IPS-18c (cell line): Measurements from ENCODE around the gene STRA8.
A peak's percentile ranks its signal among the peaks of the same experiment; 100 is the strongest.
"Not testable (repeated sequence)": the region's sequence is repeated elsewhere in the genome, so short reads cannot be mapped to it uniquely, and the experiment has no call there.

ENCODE experiments used
- H3K4me3 ChIP-seq: 2 replicates; pipeline ENCODE4 v1.7.0; 2013; ENCODE audit warnings: low read depth, mild to moderate bottlenecking, low read length, moderate library complexity; ENCODE audit not compliant: insufficient read depth
- H3K9me3 ChIP-seq: one replicate; pipeline ENCODE4 v1.6.1; 2013; ENCODE audit warnings: mild to moderate bottlenecking, low read length, moderate library complexity; ENCODE audit not compliant: control insufficient read depth, insufficient read depth

The STRA8 gene

GRCh38 chr7:135199439-135199838 is 34.2 kb upstream of the STRA8 start:
- H3K9me3 ChIP-seq = no peaks in the 10 kb centered on the region
- no peak overlapping the region for H3K4me3 ChIP-seq

DNA sequence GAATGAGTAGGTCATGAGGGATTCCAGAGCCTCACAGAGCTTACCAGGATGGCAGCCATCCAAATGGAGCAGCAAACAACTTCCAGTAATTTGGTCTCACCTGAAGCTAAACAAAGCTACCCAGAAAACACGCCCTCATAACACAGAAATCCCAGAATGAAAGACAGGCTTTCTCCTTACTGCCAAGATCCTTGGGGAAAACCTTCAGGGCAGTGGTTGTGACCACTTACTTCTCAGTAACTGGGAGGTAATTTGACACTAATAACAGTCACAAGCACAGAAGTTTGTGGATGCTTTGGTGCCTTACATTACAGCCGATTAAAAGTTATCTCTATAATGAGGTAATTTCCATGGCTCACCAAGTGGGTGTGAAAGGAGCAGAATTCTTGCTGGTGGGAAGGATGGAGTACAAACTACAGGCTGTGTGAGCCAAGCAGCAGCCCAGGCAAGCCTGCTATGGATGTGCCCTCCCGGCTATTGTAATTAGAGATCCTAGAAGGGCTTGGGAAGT is 32.8 kb upstream of the STRA8 start:
- Histone ChIP-seq H3K9me3 (no peaks in the 10 kb centered on the region), H3K4me3 (no peak overlapping the region)

DNA sequence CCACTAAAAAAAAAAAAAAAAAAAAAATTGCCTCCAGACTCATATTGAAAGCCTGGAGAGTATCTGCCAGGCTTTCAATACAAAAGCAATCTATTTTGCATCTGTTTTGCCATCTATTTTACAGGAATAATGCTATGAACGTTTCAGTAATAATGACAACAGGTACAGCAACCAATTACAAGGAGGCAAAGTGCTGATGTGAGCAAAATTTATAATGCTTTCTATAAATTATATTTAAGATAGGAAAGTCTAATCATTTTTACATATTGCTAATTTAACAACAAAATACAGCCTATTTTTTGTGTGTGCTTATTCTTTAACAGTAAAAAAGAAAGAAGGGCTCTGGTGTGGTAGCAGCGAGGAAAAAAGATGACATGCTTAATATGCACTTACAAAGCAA is 32.3 kb upstream of the STRA8 start:
- no peaks in the 10 kb centered on the region for H3K9me3 ChIP-seq
- H3K4me3 ChIP-seq = no peak overlapping the region

DNA sequence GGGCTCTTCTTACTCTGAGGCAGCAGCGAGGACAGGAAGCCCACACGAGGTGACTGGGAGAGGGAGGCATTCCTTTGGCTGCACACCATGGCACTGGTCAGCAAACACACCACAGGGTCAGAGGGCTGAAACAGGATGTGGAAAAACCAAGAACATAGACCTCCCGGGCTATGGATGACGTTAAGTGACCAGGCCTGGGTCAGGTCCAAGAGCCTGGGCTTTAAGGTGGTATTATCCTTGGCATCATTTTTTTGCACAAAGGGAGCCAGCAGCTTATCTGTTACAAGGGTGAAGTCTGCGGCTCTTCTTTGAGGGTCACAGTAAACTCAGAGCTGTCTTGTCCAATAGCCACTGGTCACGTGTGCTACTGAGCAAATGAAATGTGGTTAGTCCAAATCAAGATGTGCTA is 29.3 kb upstream of the STRA8 start:
- no peak overlapping the region for H3K4me3 ChIP-seq
- no peaks in the 10 kb centered on the region for H3K9me3 ChIP-seq

- no peaks in the 10 kb centered on the region for H3K9me3 ChIP-seq
- no peak overlapping the region for H3K4me3 ChIP-seq
These were observed 28.8 kb upstream of the STRA8 start for GRCh38 chr7:135204876-135205275.

GRCh38 chr7:135205850-135206249 is 27.8 kb upstream of the STRA8 start:
- Histone ChIP-seq H3K4me3 (no peak overlapping the region), H3K9me3 (no peaks in the 10 kb centered on the region)

DNA sequence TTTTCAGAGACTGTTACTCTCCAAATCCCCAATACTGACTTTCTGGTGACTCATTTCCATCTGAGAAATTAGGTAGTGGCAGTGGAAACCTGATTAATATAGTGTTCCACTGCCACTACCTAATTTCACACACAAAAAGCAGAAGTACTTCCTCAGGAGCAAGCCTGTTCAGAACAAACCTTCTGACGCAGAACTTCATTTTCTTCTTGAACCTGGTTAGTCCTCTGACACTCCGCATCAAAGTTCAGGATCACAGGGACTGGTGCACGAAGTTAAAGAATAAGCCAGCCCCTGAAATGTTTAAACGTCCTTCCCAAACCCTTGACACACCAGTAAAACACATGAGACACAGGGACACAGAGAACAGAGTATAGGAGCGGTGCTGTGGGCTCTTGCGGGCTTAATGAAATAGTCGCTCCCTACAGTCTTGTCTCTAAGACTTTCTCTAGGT is 26.7 kb upstream of the STRA8 start:
- Histone ChIP-seq H3K4me3 (no peak overlapping the region), H3K9me3 (no peaks in the 10 kb centered on the region)

DNA sequence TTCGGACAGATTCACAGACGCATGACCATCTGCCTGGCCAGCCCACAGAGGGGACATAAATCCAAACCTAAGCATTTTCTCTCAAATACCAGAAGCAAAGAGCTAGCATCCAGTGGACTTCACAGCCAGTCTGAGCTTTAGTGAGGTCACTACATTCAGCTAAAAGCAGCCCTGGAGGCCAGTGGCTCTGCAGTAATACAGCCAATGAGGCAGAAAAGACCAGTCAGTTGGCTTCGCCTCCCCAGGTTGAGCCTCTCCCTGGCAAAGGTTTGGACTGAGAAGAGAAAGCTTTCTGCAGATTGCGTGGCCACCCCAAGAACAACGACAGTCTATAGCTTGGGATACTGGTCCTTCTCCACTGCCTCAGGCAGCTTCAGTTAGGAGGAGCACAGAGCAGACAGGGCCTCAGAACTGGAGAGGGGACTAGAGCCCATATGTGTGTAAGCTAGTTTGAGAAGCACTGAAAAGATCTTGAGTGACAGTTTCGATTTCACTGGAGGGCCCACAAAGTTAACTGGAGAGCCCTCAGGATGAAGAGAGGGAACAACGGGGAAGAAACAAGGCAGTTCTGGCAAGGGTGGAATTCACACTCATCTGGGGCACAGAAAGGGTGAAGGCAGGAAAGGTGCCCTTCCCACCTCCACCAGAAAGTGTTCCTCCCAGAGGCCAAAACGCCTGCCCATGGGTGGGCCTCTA is 26.1 kb upstream of the STRA8 start:
- Histone ChIP-seq H3K9me3 (no peaks in the 10 kb centered on the region), H3K4me3 (no peak overlapping the region)

- Histone ChIP-seq H3K4me3 (no peak overlapping the region), H3K9me3 (no peaks in the 10 kb centered on the region)
These were observed 25.4 kb upstream of the STRA8 start for GRCh38 chr7:135208102-135208793.

GRCh38 chr7:135209225-135209834 is 24.3 kb upstream of the STRA8 start:
- no peaks in the 10 kb centered on the region for H3K9me3 ChIP-seq
- no peak overlapping the region for H3K4me3 ChIP-seq

DNA sequence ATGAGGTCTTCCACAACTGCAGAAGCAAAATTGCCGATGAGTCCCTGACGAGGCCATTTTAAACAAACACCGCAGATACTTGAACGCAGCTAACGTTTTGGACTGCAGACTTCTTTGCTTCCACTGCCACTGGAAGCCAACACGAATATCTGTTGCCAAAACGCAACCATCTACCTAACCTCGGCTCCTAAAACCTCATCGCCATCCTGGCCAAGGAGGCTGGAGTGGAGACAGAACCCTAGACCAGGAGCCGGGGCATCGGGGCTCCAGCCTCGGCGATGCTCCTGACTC is 22.8 kb upstream of the STRA8 start:
- H3K4me3 ChIP-seq = peak overlapping the region; percentile 76
- no peaks in the 10 kb centered on the region for H3K9me3 ChIP-seq

GRCh38 chr7:135211179-135211945 is 22.3 kb upstream of the STRA8 start, which contains the start of gene WDR91:
TSS of gene WDR91 (minus strand) at chr7:135211526. CDS start at chr7:135211502, 24 bp downstream.
- Histone ChIP-seq H3K4me3 (peak within 1 kb of the TSS; percentile 76), H3K9me3 (no peaks in the 10 kb centered on the region)

DNA sequence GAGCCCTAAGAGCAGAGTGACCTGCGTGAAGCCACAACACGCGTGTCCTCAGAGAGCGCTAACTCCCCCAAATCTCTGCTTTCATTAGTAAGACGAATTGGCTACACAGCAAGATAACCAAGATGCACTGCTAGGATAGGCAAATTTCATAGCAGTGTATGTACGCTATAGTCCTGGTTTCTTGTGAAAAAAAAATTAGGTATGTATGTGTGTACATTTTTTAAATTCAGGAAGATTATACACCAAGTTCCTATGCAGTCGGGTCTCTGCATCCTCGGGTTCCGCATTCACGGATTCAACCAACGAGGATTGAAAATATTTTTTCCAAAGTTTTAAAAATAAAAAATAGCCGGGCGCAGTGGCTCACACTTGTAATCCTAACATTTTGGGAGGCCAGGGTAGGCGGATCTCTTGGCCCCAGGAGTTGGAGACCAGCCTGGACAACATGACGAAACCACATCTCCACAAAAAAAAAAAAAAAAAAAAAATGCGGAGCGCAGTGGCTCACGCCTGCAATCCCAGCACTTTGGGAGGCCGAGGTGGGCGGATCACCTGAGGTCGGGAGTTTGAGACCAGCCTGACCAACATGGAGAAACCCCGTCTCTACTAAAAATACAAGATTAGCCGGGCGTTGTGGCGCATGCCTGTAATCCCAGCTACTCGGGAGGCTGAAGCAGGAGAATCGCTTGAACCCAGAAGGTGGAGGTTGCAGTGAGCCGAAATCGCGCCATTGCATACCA is 21.5 kb upstream of the STRA8 start:
- H3K4me3 ChIP-seq = peak overlapping the region; percentile 76
- H3K9me3 ChIP-seq = not testable (repeated sequence)

DNA sequence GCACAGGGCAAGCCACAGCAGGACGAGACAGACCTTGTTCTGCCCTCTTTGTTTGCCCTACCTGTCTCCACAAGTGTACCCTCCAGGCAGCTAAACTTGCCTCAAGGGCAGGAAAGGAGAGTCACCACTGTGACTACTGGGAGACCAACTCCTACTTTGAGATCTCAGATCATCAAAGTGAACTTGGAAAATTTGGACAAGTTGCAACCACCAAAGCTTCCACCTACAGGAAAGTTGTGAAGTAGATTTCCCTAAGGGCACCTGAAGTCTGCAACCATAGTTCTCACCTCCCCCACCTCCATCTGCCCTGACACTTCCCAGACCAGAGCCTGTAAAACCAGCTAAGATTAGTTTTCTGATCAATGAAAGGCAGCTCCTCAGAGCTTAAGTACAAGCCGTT is 19.8 kb upstream of the STRA8 start:
- Histone ChIP-seq H3K9me3 (no peaks in the 10 kb centered on the region), H3K4me3 (no peak overlapping the region)

- Histone ChIP-seq H3K9me3 (no peaks in the 10 kb centered on the region), H3K4me3 (no peak overlapping the region)
These were observed 18.5 kb upstream of the STRA8 start for GRCh38 chr7:135215180-135215579.

DNA sequence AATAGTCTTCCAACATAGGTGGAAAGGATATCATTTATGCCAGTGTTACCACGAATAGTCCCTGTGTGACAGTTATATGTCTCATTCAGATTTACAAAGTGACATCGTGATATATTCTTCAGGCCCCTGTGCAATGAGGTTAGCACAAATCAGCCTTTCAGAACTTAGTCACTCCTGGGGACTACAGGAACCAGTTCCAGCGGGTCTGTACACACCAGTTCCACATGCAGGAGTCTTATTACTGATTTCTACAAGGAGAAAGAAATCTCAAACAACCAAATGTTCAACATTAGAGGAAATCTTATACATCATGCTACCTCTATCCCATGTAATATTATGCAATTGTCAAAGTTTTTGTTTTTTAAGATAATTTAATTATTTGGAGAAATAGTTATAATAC is 17.9 kb upstream of the STRA8 start:
- Histone ChIP-seq H3K4me3 (no peak overlapping the region), H3K9me3 (no peaks in the 10 kb centered on the region)
